ENCODE data around the gene RAPGEF4. TPM values are rescaled to one million over a fixed set of nuclear protein-coding genes. Genes with fewer than 3 reads are reported as not detected.
A peak's percentile ranks its signal among the peaks of the same experiment; 100 is the strongest.

The RAPGEF4 gene
- total RNA-seq, 1 experiment from 2014 or later: not detected

DNA sequence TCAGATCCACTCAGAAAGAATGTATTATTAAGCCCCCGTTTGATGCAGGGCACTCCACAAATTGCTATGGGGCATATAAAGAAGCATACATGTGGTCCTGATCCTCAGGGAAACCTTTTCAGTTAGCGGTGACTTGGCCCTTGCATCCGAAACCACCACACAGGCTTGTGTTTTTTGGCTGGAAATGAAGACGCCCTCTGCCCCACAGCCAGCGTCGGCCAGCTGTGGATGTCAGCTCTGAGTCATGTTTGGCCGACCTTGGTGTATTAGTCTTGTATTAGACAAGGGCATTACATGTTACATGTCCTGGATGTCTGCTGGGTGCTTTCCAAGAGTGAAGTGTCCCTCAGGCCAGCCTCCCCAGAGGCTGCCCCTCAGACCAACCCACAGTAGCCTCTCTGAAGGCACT, 232.4 kb downstream of the RAPGEF4 start:
- Histone ChIP-seq H3K27me3 (ENCODE audit: insufficient read depth, low read depth) (no peaks in the 10 kb centered on the region), H3K79me2 (ENCODE audit: low read depth) (no peaks in the 10 kb centered on the region), H2AFZ (no peak overlapping the region), H4K20me1 (ENCODE audit: insufficient read depth) (no peaks in the 10 kb centered on the region), H3K4me1 (replicated peaks; ENCODE audit: insufficient read depth) (peaks cover 23% of the 10 kb centered on the region), H3F3A (ENCODE audit: insufficient read depth, low read depth) (peaks cover under 1% of the 10 kb centered on the region; the same call in 1 of the 2 replicates), H3K4me2 (no peak overlapping the region), H3K9me2 (ENCODE audit: insufficient read depth) (no peaks in the 10 kb centered on the region), H3K27ac (no peak overlapping the region), H3K9me3 (ENCODE audit: insufficient read depth, low read depth) (peaks cover 8% of the 10 kb centered on the region; the same call in 1 of the 2 replicates), H3K4me3 (no peak overlapping the region), H3K36me3 (ENCODE audit: low read depth) (no peaks in the 10 kb centered on the region)
- ChIA-PET POLR2A (ENCODE audit: unreplicated experiment) (interaction anchor here (0.5 kb wide), 1 partner anchor 240 kb away, joined by 23 read pairs; no protein-coding TSS in a partner anchor), CTCF (no interaction called here)
- TF ChIP-seq, protein P1, sequence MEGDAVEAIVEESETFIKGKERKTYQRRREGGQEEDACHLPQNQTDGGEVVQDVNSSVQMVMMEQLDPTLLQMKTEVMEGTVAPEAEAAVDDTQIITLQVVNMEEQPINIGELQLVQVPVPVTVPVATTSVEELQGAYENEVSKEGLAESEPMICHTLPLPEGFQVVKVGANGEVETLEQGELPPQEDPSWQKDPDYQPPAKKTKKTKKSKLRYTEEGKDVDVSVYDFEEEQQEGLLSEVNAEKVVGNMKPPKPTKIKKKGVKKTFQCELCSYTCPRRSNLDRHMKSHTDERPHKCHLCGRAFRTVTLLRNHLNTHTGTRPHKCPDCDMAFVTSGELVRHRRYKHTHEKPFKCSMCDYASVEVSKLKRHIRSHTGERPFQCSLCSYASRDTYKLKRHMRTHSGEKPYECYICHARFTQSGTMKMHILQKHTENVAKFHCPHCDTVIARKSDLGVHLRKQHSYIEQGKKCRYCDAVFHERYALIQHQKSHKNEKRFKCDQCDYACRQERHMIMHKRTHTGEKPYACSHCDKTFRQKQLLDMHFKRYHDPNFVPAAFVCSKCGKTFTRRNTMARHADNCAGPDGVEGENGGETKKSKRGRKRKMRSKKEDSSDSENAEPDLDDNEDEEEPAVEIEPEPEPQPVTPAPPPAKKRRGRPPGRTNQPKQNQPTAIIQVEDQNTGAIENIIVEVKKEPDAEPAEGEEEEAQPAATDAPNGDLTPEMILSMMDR (conservative IDR thresholded peaks at IDR 0.05): no peak
- no peak for TF ChIP-seq EZH2 (IDR thresholded peaks at IDR 0.05; ENCODE audit: low read depth)
- peak in 1 of 2 experiments; percentile 34 for DNase-seq
- intact Hi-C loops (cut with micrococcal nuclease; ENCODE audit: unreplicated experiment): no loop called here
- no TSS peak for BruUV-seq (replicated peaks)

DNA sequence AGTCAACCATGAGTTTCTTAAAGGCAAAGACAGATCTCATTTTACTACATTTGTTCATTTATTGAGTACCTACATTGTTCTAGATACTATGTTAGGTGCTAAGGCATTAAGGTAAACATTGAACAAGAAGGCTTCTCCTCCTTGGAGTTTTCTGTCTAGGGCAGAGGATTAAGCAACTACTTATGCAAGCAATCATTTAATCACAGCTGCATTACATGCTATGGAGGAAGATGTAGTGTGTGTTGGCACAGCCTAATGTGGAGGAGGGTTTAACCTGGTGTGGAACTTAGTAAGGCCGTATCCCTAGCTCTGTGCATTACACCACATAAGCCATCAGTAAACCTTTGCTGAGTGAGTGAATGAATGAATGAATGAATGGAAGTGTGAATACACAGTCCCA, 233.5 kb downstream of the RAPGEF4 start:
- Histone ChIP-seq H3K27me3 (ENCODE audit: insufficient read depth, low read depth) (no peaks in the 10 kb centered on the region), H3F3A (ENCODE audit: insufficient read depth, low read depth) (no peaks in the 10 kb centered on the region), H3K36me3 (ENCODE audit: low read depth) (no peaks in the 10 kb centered on the region), H3K4me1 (replicated peaks; ENCODE audit: insufficient read depth) (peaks cover 14% of the 10 kb centered on the region), H3K27ac (no peak overlapping the region), H3K4me2 (no peak overlapping the region), H3K79me2 (ENCODE audit: low read depth) (no peaks in the 10 kb centered on the region), H3K9me3 (ENCODE audit: insufficient read depth, low read depth) (no peaks in the 10 kb centered on the region), H3K9me2 (ENCODE audit: insufficient read depth) (no peaks in the 10 kb centered on the region), H4K20me1 (ENCODE audit: insufficient read depth) (no peaks in the 10 kb centered on the region), H2AFZ (no peak overlapping the region), H3K4me3 (no peak overlapping the region)
- intact Hi-C loops (cut with micrococcal nuclease; ENCODE audit: unreplicated experiment): no loop called here
- no TSS peak for BruUV-seq (replicated peaks)
- ChIA-PET POLR2A (ENCODE audit: unreplicated experiment) (interaction anchor here (0.7 kb wide), 1 partner anchor 15 kb away, joined by 3 read pairs; no protein-coding TSS in a partner anchor), CTCF (interaction anchor here (0.6 kb wide), 1 partner anchor 98 kb away, joined by 3 read pairs; no protein-coding TSS in a partner anchor)
- TF ChIP-seq EZH2 (IDR thresholded peaks at IDR 0.05; ENCODE audit: low read depth): no peak
- TF ChIP-seq, protein P1 (conservative IDR thresholded peaks at IDR 0.05): no peak
- no peak for DNase-seq

DNA sequence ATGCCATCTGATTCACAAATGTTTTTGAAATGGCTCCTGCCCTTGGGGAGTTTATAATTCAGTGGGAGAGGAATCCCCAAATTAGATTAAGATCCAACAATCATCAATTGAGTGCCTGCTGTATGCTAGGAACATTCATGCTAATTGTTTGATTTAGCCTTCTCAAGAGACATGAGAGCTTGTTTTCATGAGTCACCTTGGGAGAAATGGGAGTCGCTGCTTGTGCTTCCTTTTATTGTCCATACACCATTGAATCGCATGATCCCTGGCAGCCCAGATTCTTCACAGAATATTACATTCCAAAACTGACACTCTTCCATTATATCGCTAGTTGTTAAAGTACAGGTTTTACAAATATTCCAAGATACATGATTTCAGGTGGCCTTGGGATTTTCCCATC, 234.0 kb downstream of the RAPGEF4 start:
- H3K4me3 ChIP-seq: no peak overlapping the region
- no peak overlapping the region for H3K4me2 ChIP-seq
- H3K4me1 ChIP-seq (replicated peaks; ENCODE audit: insufficient read depth): peaks cover 14% of the 10 kb centered on the region
- intact Hi-C loops (cut with micrococcal nuclease; ENCODE audit: unreplicated experiment): loop anchor here (10.0 kb wide), 1 partner anchor 105 kb away; the partner anchor contains the start of gene MAP3K20
- H3K27me3 ChIP-seq (ENCODE audit: insufficient read depth, low read depth): no peaks in the 10 kb centered on the region
- H2AFZ ChIP-seq: no peak overlapping the region
- no peaks in the 10 kb centered on the region for H3K79me2 ChIP-seq (ENCODE audit: low read depth)
- no peak for DNase-seq
- H3K27ac ChIP-seq: no peak overlapping the region
- ChIA-PET CTCF (interaction anchor here (0.6 kb wide), 1 partner anchor 97 kb away, joined by 3 read pairs; no protein-coding TSS in a partner anchor), POLR2A (ENCODE audit: unreplicated experiment) (interaction anchor here (0.7 kb wide), 1 partner anchor 15 kb away, joined by 3 read pairs; no protein-coding TSS in a partner anchor)
- TF ChIP-seq, protein P1 (conservative IDR thresholded peaks at IDR 0.05): no peak
- no peak for TF ChIP-seq EZH2 (IDR thresholded peaks at IDR 0.05; ENCODE audit: low read depth)
- H3F3A ChIP-seq (ENCODE audit: insufficient read depth, low read depth): no peaks in the 10 kb centered on the region
- no peaks in the 10 kb centered on the region for H3K9me2 ChIP-seq (ENCODE audit: insufficient read depth)
- BruUV-seq (replicated peaks): no TSS peak
- H4K20me1 ChIP-seq (ENCODE audit: insufficient read depth): no peaks in the 10 kb centered on the region
- H3K9me3 ChIP-seq (ENCODE audit: insufficient read depth, low read depth): no peaks in the 10 kb centered on the region
- H3K36me3 ChIP-seq (ENCODE audit: low read depth): no peaks in the 10 kb centered on the region
